HuH-7.5 (cell line): ENCODE results near the gene MDFI.
"Not testable (repeated sequence)": the region's sequence is repeated elsewhere in the genome, so short reads cannot be mapped to it uniquely, and the experiment has no call there.

ENCODE experiments used
- DNase-seq: peaks from one replicate; pipeline ENCODE4 v3.0.0; 2011; ENCODE audit warnings: low spot score

MDFI gene

DNA sequence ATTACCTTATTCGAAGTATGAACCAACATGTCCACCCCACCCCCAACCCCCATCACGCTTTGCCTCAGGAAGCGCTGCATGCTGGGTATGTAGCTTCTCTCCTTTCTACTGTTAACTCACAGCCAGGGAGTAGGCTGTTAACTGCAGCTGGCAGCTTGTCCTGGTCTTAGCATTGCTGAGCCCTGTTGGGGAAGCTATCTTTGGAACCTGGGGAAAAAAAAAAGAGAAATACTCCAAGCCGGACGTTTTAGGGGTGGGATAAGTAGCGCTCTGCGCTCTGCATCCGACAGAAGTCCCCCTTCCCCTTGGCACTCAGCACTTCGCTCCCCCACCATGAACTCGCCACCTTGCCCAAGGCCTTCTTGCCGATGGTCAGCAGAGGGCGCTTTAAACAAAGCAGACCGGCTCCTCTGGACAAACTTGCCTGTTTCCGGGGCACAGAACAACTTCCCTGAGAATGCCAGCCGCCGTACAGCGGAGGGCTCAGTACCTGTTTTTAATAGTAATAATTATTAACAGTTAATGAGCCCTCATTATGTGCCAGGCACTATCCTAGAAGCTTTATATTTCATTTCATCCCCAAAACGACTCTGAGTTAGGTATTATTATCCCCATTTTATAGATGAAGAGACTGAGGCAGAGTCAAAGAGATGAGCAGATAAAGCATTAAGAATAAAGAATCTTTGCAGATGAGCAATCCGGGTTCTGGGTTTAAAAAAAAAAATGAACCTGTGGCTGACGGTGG lies 35.2 kb upstream of the MDFI start:
- DNase-seq = peak; percentile 71

DNA sequence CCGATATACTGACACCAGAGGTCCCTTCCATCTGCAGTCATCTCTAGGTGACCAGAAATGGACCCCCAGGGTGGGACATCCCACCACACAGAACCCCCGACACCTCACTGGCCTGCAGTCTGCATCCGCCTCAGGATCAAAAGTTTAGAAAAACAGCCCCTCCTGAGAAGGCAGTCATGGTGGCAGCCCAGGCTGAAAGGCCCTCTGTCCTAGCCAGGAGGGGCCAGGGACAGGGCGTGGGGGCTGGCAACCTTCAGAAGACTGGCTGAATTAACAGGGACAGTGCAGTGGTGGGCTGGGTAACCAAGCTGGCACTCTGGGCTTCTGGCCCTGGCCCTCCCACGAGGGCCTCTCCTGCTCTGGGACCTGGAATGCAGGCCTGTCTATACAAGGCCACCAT lies 34.3 kb upstream of the MDFI start:
- DNase-seq = no peak

DNA sequence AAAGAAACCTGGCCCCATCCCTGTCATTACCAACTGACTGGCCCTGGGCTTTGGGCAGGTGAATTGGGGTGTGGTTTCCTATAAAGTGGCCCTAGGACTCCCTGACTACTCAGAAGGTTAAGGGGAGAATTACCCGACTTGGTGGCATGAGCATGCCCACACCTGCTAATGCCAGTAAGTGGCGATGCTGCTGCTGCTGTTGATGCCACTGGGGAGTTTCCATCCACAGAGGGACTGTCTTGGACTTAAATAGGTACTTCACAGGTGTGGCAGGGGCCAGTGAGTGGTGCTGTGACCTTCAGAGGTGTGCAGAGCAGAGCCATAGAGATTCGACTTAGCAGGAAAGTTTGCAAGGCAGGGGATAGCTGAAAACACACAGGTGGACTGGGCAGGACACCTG lies 32.6 kb upstream of the MDFI start:
- no peak for DNase-seq

DNA sequence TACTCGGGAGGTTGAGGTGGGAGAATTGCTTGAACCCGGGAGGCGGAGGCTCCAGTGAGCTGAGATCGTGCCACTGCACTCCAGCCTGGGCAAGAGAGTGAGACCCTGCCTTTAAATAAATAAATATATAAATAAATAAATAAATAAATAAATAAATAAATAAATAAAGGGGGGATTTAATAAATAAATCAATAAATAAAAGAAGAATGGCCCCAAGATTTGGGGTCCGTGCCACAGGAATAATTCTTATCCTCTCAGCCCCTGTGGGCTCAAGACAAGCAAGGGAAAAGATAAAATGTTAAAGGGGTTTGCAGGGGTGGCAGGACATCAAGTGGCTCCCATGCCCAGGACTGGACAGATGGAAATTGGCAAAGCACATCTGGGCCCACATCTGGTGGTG lies 31.2 kb upstream of the MDFI start:
- DNase-seq = no peak

DNA sequence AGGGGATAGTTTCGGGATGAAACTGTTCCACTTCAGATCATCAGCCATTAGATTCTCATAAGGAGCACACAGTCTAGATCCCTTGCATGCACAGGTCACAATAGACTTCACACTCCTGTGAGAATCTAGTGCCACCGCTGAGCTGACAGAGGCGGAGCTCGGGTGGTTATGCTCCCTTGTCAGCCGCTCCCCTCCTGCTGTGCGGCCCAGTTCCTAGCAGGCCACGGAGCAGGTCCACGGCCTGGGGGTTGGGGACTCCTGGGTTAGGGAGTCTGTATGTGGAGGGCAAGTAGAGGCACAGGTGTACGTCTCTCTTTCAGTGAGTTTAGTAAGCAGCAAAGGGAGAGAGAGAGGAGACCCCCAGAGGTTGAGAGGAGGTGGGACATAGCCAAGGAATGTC lies 30.5 kb upstream of the MDFI start:
- no peak for DNase-seq

DNA sequence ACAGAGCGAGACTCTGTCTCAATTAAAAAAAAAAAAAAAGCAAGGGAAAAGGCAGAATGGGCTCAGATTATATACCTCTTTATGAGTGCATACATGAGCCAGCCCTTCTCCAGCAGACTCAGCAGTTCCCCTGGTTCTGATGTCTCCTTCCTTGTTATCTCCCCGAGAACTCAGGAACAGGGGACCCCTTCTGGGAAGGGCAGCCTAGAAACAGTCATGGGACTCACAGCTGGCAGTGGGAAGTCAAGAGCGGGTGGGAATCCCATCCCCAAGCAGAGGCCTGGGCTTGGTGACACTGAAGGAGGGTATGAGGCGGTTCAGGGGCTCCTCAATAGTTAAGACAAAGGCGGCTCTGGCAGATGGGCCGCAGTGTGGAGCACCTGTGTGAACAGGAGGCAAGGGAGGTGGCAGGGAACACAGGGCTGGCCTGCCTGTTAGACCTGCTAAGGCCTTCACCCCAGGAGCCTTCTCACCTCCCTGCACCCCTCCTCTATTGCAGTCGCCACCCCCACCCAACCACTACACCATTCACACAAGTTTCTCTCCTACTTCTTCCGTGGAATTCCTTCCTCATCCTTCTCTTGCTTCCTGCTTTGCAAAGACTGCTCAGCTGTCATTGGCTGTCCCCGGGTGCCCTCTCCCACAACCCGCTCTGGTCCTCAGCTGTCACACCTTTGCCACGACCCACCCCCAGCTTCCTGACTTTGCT lies 29.7 kb upstream of the MDFI start:
- DNase-seq = no peak

DNA sequence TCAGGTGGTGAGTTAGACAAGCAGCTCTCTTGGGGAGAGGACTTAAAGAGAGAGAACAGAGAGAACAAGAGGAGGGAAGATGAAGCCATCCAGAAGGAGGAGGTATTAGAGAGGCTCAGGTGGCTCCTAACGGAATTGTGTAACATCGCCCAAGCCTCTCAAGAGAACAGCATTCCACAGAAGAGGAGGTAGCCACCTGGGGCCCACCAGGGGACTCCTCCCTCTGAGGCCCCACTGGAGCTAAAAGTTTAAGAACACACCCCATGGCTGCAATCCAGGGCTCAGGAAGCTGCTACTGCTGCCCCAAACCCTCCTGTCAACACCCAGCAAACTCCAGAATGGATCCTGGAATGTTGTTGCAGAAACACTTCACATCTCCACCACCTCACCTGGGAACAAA lies 23.6 kb upstream of the MDFI start:
- DNase-seq = no peak

DNA sequence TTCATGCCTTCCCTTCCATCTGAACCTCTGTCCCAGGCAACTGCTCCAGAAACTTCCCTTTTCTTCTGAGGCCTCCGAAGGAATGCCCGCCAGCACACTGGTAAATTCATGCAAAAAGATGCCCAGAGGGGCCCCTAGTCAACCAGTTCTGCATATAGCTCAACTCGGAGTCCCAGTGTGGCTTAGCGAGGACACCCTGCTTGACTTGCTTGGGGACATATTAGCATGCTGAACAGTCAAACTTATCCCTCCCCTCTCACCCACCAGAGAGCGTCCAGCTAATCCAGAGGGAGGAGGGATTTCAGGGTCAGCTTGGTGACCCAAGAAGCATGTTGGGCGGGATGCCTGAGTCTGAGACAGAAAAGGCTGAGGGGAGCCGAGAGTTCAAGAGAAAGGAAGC lies 23.0 kb upstream of the MDFI start:
- DNase-seq = no peak

DNA sequence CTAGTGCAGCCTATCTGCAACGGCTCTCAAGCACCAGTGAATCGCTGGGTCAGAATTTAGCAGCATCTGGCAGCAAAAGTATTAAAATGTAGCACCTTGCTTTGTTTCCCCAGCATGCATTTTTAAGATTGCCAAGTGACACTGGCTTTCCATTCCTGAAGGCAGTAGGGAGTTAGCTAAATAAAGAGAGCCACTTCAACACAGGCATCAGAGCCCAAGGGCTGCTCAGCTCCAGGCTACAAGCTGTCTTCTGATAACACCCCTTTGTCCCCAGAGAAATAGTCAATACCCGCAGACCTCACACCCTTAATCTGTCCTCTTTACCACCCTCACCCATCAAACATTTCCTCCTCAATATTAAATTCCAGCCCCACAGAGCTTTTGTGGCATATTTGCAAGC lies 19.7 kb upstream of the MDFI start:
- no peak for DNase-seq

DNA sequence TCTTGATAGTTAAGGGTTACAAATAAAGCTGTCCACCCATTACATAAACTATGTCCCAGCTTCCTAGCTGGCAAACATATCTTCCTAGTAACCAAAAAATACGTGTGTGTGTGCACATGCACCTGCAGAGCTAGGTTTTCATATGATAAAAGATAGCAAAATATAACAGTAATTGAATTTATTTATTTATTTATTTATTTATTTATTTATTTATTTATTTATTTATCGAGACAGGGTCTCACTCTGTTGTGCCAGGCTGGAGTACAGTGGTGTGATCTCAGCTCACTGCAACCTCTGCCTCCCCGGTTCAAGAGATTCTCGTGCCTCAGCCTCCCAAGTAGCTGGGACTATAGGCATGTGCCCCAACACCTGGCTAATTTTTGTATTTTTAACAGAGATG lies 19.1 kb upstream of the MDFI start:
- not testable (repeated sequence) for DNase-seq

DNA sequence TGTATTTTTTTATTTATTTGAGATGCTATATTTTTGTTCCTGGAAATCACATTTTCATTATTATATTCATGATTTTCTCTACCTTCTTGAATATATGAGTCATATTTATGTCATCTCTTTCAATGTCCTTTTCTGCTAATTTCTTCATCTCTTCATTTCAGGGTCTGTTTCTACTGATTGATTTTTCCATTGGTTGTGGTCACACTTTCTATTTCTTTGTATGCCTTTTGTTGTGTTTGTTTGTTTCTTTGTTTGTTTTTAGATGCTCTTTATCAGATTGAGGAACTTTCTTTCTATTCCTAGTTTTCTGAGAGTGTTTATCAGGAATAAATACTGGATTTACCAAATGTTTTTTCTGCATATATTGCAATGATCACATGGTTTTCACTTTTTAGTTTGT lies 16.9 kb upstream of the MDFI start:
- no peak for DNase-seq

DNA sequence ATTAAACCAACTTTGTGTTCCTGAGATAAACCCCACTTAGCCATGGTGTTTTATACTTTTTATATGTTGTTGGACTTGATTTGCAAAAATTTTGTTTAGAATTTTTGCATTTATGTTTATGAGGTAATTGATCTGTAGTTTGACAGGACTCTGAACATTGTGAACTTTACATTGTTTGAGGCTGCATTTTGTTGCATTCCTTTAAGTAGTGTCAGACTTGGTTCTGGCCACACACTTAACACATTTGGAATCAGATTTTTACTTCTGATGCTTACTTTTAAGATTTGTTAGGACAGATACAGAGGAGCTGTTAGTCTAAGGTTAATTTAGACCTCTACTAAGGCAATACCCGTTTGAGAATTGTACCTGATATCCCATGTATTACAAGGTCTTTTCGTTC lies 16.5 kb upstream of the MDFI start:
- DNase-seq = no peak

DNA sequence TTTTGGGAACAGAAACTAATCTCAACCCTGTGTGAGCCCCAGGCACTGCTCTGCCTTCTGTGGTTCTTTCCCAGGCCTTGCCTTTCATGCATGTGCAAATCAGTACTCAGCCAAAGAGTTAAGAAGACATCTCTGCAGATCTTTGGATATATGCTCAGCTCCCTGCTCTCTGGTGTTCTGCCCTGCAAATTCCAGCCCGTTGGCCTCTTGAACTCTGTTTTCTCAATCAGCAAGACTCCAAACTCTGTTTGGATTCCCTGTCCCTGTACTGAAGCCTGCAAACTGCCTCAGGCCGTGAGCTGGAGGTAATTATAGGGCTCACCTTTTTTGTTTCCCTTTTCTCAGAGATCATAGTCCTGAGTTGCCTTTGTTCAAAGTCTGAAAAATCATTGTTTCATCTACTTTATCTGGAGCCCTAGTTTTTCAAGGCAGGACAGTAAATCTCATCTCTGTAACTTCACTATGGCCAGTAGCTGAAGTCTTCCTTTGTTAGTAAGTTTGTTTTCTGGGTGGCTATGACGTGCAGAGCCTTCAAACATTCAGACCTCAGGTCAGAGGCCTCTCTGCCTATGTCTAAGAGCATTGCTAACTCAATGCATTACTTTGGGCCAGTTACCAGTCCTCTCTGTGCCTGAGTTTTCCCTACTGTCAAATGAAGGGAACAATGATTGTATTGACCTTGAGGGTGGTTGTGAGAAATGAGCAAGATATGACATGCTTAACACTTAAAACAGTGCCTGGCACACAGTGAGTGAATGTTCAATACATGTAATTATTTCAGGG lies 15.9 kb upstream of the MDFI start:
- no peak for DNase-seq

DNA sequence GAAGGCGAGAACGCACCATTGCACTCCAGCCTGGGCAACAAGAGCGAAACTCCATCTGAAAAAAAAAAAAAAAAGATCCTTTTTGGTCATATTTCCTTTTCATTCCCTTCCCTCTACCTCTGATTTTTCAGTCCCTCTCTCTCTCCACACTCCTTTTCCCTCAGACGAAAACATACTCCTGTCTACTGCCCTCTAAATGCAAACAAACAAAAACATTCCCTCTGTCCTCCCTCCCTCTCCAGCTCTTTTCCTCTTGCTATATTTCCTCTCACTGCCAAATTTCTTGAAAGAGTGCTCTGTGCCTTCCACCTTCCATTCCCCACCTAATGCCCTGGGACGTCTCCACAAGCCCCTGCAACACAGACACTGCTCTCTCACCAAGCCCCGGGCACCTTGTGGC lies 14.9 kb upstream of the MDFI start:
- no peak for DNase-seq

DNA sequence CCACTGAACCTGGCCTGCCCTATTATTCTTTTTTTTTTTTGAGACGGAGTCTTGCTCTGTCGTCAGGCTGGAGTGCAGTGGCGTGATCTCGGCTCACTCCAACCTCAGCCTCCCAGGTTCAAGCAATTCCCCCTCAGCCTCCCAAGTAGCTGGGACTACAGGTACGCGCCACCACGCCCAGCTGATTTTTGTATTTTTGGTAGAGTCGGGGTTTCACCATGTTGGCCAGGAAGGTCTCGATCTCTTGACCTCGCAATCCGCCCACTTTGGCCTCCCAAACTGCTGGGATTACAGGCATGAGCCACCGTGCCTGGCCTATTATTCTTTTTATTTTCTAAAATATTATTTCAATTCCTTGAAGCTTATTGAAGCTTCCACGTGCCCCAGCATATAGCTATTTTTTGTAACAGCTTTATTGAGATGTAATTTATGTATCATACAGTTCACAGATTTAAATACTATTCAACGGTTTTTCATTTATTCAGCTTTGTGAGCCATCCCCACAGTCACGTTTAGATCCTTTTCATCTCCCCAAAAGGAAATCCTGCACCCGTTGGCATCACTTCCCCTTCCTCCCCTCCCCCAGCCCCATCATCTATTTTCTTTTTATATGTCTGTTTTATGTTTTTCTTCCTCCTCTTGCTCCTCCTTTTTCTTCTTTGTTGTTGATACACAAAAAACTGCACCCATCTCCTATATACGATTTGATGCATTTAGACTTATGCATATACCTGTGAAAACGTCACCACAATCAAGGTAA lies 13.5 kb upstream of the MDFI start:
- no peak for DNase-seq

DNA sequence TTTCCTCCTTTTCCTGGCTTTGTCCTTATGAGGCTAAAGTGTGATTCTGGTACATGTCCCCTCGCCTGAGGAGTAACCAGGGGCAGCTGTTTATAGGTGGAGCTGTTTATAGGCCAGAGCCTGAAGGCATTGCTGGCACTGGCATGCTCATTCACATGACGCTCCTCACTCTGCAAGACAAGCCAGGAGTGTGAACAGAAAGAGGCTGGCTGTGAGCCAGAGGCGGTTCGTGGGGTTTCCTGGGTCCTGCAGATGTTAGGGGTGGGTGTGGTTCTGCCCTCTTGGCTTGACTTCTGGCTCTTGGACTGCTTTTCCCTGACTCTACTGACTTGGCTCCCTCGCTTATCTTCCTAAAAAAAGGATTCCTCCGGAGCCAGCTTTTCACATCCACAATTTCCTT lies 12.8 kb upstream of the MDFI start:
- DNase-seq = no peak

DNA sequence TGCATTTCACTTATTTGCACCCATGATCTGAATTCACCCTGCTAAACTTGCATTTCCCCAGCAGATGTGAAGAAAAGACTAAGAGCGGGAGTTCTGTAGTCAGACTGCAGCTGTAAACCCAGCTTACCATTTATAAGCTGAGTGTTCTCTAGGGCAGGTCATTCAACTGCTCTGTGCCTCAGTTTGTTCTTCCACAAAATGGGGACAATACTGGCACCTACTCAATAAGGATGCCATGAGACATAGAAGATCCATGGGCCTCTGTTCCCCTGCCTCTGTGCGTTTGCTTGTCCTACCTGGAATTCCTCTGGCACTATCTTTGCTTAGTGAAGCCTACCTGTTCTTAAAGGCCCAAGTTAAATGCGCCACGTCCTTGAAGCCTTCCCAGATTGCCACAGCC lies 12.2 kb upstream of the MDFI start:
- no peak for DNase-seq

DNA sequence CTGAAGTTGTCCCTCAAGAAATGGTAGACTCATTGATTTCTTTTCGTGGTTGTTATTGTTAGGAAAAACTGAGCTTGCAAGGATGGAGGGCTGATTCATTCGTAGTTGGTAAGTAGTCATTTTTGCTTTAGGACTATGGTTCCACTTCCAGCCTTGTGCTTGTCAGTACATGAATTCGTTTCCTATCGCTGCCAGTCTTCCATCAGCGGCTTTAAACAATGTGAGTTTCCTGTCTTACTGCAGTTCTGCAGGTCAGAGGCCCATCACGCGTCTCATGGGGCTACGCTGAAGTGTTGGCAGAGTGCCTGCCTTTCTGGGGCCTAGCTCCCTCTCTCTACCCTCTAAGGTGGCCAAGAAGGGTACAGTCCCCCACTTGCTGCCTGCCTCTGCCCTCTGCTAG lies 11.4 kb upstream of the MDFI start:
- no peak for DNase-seq

DNA sequence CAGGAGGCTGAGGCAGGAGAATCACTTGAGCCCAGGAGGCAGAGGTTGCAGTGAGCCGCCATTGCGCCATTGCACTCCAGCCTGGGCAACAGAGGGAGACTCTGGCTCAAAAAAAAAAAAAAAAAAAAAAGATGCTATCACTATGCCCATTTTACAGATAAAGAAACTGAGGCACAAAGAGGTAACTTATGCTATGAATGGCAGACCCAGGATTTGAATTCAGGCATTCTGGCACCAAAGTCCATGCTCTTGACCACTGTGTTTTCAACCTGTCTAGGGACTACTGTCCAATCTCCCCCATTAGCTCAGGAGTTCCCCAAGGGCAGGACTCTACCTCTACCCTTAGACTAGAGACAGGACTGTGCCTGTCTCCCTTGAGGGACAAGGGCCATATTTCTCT lies 9.1 kb upstream of the MDFI start:
- no peak for DNase-seq

DNA sequence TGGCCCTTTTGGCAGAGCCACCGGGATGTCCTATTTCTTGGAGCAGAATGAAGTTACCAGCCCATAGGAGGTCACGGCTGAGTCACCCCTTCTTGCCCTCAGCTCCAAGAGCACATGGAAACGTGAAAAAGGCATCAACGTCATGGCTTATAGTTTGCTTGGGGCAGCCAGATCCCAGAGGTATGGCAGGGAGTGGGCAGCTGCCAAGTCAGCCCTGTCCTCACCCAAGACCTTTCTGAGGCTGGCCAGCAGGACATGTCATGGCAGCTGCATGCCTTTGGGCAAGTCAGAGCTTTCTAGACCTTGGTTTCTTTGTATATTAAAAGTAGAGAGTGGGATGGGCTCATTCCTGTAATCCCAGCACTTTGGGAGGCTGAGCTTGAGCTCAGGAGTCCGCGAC lies 8.2 kb upstream of the MDFI start:
- DNase-seq = no peak

DNA sequence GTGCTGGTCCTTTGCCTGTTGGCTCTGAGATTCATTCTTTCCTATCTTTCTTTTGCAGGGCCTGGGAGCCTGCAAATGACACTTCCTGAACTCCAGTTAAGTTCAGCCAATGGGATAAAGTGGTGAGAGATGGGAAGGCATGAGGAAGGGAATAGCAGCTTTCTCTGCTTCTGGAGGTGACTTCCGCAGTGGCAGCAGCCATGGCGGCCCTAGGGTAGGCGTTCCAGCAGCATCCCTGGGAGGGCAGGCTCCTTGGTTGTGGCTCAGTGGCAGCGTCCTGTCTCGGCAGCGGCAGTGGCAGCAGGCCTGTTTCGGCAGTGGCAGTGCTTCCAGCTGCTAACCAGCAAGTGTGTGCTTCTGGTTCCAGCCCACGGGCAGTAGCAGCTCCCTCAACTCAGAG lies 7.3 kb upstream of the MDFI start:
- no peak for DNase-seq

DNA sequence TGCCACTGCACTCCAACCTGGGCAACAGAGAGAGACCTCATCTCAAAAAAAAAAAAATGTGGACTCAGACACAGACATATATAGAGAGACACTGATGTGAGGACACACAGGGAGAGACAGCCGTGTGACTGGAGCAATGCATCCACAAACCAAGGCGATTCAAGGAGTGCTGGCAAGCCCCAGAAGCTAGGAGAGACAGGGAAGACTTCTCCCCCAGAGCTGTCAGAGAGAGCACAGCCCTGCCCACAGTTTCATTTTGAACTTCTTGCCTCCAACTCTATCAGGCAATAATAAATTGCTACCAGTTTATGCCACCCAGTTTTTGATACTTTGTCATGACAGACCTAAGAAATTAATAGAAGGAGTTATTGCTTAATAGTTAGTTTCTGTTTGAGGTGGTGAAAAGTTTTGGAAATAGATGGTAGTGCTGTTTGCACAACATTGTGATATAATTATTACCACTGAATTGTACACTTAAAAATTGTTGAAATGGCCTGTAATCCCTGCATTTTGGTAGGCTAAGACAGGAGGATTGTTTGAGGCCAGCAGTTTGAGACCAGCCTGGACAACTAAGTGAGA lies 5.1 kb upstream of the MDFI start:
- no peak for DNase-seq
